Measurements from ENCODE around the gene SLC29A3.

The SLC29A3 gene

DNA sequence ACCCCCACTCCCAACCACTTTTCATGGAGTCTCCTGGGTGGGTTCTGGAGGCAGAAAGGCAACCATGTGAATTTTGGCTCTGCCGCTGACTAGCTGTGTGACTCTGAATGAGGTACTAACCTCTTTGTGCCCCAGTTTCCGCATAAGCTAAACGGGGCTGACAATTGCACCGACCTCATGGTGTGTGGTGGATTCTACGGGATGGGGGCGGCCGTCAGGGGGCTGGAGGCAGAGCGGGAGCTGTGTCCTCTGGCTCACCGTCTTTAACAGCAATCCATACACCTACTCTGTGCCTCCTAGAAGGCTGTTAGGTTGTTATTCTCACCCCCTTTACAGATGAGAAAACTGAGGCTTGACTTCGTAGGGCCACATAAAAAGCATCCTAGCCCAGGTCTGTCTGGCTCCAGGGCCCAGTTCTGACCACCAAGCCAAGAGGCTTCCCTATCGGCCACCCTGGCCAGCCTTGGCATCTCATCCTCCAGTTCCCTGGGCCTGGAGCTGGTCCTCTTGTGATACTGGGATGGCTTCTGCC is 4.3 kb upstream of the SLC29A3 start:
- TF ChIP-seq ZNF384 (IDR thresholded peaks at IDR 0.05) (no peak), FOXA1 (IDR thresholded peaks at IDR 0.05) (no peak), LEF1 (IDR thresholded peaks at IDR 0.05; ENCODE audit: borderline replicate concordance) (no peak), ARNT (IDR thresholded peaks at IDR 0.05) (no peak), SUZ12 (IDR thresholded peaks at IDR 0.05) (no peak), BHLHE40 (IDR thresholded peaks at IDR 0.05; ENCODE audit: borderline replicate concordance) (no peak), FOXM1 (IDR thresholded peaks at IDR 0.05; ENCODE audit: borderline replicate concordance) (no peak), SP1 (IDR thresholded peaks at IDR 0.05) (no peak), FOXK2 (IDR thresholded peaks at IDR 0.05) (no peak), NFRKB (IDR thresholded peaks at IDR 0.05) (no peak), TARDBP (IDR thresholded peaks at IDR 0.05) (no peak), HDGF (IDR thresholded peaks at IDR 0.05; ENCODE audit: borderline replicate concordance) (no peak), L3MBTL2 (conservative IDR thresholded peaks at IDR 0.05) (no peak), CTBP1 (IDR thresholded peaks at IDR 0.05; ENCODE audit: borderline replicate concordance) (no peak), ELF4 (IDR thresholded peaks at IDR 0.05) (no peak)
- TF ChIP-seq, protein P1, sequence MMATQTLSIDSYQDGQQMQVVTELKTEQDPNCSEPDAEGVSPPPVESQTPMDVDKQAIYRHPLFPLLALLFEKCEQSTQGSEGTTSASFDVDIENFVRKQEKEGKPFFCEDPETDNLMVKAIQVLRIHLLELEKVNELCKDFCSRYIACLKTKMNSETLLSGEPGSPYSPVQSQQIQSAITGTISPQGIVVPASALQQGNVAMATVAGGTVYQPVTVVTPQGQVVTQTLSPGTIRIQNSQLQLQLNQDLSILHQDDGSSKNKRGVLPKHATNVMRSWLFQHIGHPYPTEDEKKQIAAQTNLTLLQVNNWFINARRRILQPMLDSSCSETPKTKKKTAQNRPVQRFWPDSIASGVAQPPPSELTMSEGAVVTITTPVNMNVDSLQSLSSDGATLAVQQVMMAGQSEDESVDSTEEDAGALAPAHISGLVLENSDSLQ (IDR thresholded peaks at IDR 0.05) = no peak
- CTCF ChIA-PET = interaction anchor here (0.6 to 1.4 kb wide), 4 partner anchors 16 to 393 kb away, joined by 3 to 5 read pairs (median 3); no protein-coding TSS in a partner anchor
- POLR2A ChIA-PET = no interaction called here
- DNase-seq (ENCODE audit: extremely low spot score) = no peak

GRCh38 chr10:71316056-71316785 is 2.8 kb upstream of the SLC29A3 start:
- TF ChIP-seq ZNF384 (IDR thresholded peaks at IDR 0.05) = no peak
- no peak for TF ChIP-seq L3MBTL2 (conservative IDR thresholded peaks at IDR 0.05)
- TF ChIP-seq, protein P1 (IDR thresholded peaks at IDR 0.05) = no peak
- TF ChIP-seq ARNT (IDR thresholded peaks at IDR 0.05) = no peak
- no peak for TF ChIP-seq BHLHE40 (IDR thresholded peaks at IDR 0.05; ENCODE audit: borderline replicate concordance)
- CTCF ChIA-PET = interaction anchor here (0.7 to 1.4 kb wide), 2 partner anchors 73 to 392 kb away, joined by 3 to 5 read pairs; no protein-coding TSS in a partner anchor
- POLR2A ChIA-PET = no interaction called here
- no peak for DNase-seq (ENCODE audit: extremely low spot score)

DNA sequence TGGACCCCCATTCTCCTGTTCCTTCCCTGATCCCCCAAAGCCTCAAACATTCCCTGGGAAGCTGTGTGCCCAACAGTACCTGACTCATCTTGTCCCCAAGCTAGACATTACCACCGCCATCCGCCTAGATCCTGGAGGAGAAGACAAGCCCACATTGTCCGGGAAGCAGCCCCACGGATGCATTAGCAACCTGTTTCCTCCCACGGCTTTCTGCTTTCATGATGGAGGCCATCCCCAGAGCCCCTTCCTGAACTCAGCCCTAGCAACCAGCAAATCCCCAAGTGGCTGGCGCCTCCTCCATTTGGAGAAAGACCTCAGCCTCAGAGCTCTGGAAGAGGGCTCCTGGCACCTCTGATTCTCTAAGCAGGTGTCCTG is 2.3 kb upstream of the SLC29A3 start:
- no peak for TF ChIP-seq FOXK2 (IDR thresholded peaks at IDR 0.05)
- ChIA-PET POLR2A (no interaction called here), CTCF (no interaction called here)
- no peak for DNase-seq (ENCODE audit: extremely low spot score)

DNA sequence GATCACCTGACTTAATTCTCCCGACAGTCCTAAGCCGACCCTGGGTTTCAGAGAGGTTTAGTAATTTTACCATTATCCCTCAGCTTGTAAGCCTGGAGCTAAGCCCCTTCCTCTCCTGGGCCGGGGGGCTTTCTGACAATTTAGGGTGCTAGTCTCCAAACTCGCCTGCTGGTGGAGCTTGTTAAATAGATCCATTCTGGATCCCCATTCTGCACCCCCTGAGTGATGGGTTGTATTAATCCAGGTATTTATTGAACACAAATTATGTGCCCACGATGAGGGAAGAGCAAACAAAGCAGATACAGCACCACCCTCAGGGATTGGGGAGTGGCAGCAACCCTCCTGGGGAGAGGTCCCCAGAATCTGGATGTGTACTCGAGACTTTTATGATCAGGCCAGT is 1.3 kb upstream of the SLC29A3 start:
- DNase-seq (ENCODE audit: extremely low spot score) = no peak
- TF ChIP-seq ELF4 (IDR thresholded peaks at IDR 0.05) (no peak), FOXM1 (IDR thresholded peaks at IDR 0.05; ENCODE audit: borderline replicate concordance) (no peak), SUZ12 (IDR thresholded peaks at IDR 0.05) (no peak), L3MBTL2 (conservative IDR thresholded peaks at IDR 0.05) (no peak), FOXA1 (IDR thresholded peaks at IDR 0.05) (no peak), FOXK2 (IDR thresholded peaks at IDR 0.05) (no peak)
- TF ChIP-seq, protein P1 (IDR thresholded peaks at IDR 0.05) = no peak
- ChIA-PET CTCF (no interaction called here), POLR2A (interaction anchor here (0.6 kb wide), 1 partner anchor 57 kb away, joined by 3 read pairs; no protein-coding TSS in a partner anchor)

DNA sequence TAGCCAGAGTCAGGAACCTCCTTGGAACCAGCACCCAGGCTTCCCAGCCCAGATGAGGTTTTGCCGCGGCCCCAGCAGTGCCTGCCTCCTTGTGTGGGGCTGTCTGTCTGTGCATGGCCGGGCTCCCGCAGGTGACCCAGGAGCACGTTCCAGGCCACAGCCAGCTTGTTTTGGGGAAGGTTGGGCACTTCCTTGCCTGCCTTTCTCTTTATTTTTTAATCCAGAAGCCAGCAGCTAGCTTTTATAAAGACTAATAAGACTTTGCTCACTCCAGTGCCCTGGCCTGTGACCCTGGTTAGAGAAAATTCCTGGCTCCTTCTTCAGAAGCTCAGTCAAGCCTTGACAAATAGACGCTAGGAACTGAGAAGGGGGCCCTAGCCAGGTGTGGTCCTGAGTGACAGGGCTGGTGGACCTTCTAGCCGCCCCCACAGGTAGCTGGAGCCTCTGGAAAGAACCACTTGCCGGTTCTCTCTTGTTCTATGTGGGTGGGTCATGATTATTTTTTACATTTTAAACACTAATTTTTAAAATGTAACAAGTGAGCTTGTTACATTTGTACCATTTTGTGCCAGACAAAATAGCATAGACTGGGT is 837 bp downstream of the SLC29A3 start:
- POLR2A ChIA-PET = interaction anchor here (0.9 to 1.0 kb wide), 3 partner anchors 57 to 373 kb away, joined by 3 to 4 read pairs (median 3); no protein-coding TSS in a partner anchor
- DNase-seq (ENCODE audit: extremely low spot score) = no peak
- CTCF ChIA-PET = interaction anchor here (0.8 to 1.6 kb wide), 10 partner anchors 9 to 577 kb away, joined by 3 read pairs; no protein-coding TSS in a partner anchor
- TF ChIP-seq ELF4 (IDR thresholded peaks at IDR 0.05) = no peak
- TF ChIP-seq FOXK2 (IDR thresholded peaks at IDR 0.05) = no peak
- TF ChIP-seq FOXM1 (IDR thresholded peaks at IDR 0.05; ENCODE audit: borderline replicate concordance) = no peak
- TF ChIP-seq TARDBP (IDR thresholded peaks at IDR 0.05) = no peak
- TF ChIP-seq HDGF (IDR thresholded peaks at IDR 0.05; ENCODE audit: borderline replicate concordance) = no peak
- TF ChIP-seq LEF1 (IDR thresholded peaks at IDR 0.05; ENCODE audit: borderline replicate concordance) = no peak
- TF ChIP-seq BHLHE40 (IDR thresholded peaks at IDR 0.05; ENCODE audit: borderline replicate concordance) = no peak
- TF ChIP-seq NFRKB (IDR thresholded peaks at IDR 0.05) = no peak
- no peak for TF ChIP-seq SUZ12 (IDR thresholded peaks at IDR 0.05)
- TF ChIP-seq ARNT (IDR thresholded peaks at IDR 0.05) = no peak
- no peak for TF ChIP-seq ZNF384 (IDR thresholded peaks at IDR 0.05)
- no peak for TF ChIP-seq FOXA1 (IDR thresholded peaks at IDR 0.05)
- TF ChIP-seq CTBP1 (IDR thresholded peaks at IDR 0.05; ENCODE audit: borderline replicate concordance) = no peak
- no peak for TF ChIP-seq SP1 (IDR thresholded peaks at IDR 0.05)
- TF ChIP-seq L3MBTL2 (conservative IDR thresholded peaks at IDR 0.05) = no peak
- TF ChIP-seq, protein P1 (IDR thresholded peaks at IDR 0.05) = no peak

Measured in HEK293T (cell line).